NCI-H2196 (cell line): Measurements from ENCODE around the gene PALD1.
"Not testable (repeated sequence)": the region's sequence is repeated elsewhere in the genome, so short reads cannot be mapped to it uniquely, and the experiment has no call there.

Source experiments
- DNase-seq: peaks from one replicate; lab custom pipeline; 2025; ENCODE audit not compliant: unreplicated experiment; lab: John Stamatoyannopoulos, UW

Gene PALD1

GRCh38 chr10:70568781-70569495, 90.4 kb downstream of the PALD1 start:
- no peak for DNase-seq

- DNase-seq, result no peak
Measured at GRCh38 chr10:70571236-70571635, 92.7 kb downstream of the PALD1 start.

GRCh38 chr10:70571636-70572439, 93.3 kb downstream of the PALD1 start:
- DNase-seq, result no peak

GRCh38 chr10:70573599-70574506, 95.3 kb downstream of the PALD1 start:
- DNase-seq, result no peak

GRCh38 chr10:70575486-70575873, 96.9 kb downstream of the PALD1 start:
- no peak for DNase-seq

GRCh38 chr10:70575874-70576802, 97.6 kb downstream of the PALD1 start:
- peak; percentile 50 for DNase-seq

GRCh38 chr10:70576803-70577517, 98.4 kb downstream of the PALD1 start:
- no peak for DNase-seq

GRCh38 chr10:70578371-70578947, 99.9 kb downstream of the PALD1 start:
- DNase-seq, result peak; percentile 34

GRCh38 chr10:70579234-70580002, 100.9 kb downstream of the PALD1 start:
- DNase-seq, result no peak

GRCh38 chr10:70581176-70581575, 102.6 kb downstream of the PALD1 start:
- DNase-seq, result not testable (repeated sequence)

- no peak for DNase-seq
Measured at GRCh38 chr10:70582793-70583668, 104.5 kb downstream of the PALD1 start.

GRCh38 chr10:70583669-70584037, 105.1 kb downstream of the PALD1 start:
- DNase-seq, result no peak

GRCh38 chr10:70584366-70584765, 105.8 kb downstream of the PALD1 start:
- DNase-seq, result no peak

- DNase-seq, result peak; percentile 4
Measured at GRCh38 chr10:70584909-70585544, 106.5 kb downstream of the PALD1 start.

- no peak for DNase-seq
Measured at GRCh38 chr10:70585578-70586169, 107.1 kb downstream of the PALD1 start.

GRCh38 chr10:70586348-70586930, 107.9 kb downstream of the PALD1 start:
- no peak for DNase-seq
